ENCODE data around the gene MYOZ3. TPM values are rescaled to one million over a fixed set of nuclear protein-coding genes. Genes with fewer than 3 reads are reported as not detected.

Gene MYOZ3
- total RNA-seq, 2 donors from 2014 or later = 0.12 to 0.32 TPM

DNA sequence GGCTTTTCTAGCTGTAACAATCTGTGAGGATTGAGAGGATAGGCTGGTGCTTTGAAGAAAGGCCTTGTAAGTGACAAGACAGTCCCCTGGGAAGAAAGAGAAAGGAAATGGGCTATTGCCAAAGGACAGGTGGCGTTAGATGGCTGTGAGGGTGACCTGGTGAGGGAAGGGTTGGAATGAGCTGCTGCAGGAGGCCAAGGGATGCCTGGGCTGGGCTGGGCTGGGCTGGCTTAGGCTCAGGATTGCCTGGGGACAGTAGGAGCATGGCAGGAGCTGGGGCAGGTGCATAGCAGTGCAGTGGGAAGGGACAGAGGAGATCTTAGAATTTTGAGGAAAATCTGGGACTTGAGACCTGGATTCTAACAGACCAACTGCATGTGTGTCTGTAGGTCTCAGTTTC is 9.7 kb upstream of the MYOZ3 start:
- intact Hi-C loops (cut with DNase I) = loop anchor here (10.0 kb wide), 1 partner anchor 193 kb away; the partner anchor contains the start of gene IRGM
- Histone ChIP-seq H3K9me3 (no peaks in the 10 kb centered on the region), H3K27me3 (no peaks in the 10 kb centered on the region), H3K36me3 (no peaks in the 10 kb centered on the region), H3K27ac (no peak overlapping the region), H3K4me3 (no peak overlapping the region), H3K9ac (ENCODE audit: low read depth in 2 of 2, low read length in 2 of 2) (peak overlapping the region in 1 of 2 donors; percentile 1), H3K4me1 (no peaks in the 10 kb centered on the region)
- no peak for DNase-seq
- TF ChIP-seq, protein P1, sequence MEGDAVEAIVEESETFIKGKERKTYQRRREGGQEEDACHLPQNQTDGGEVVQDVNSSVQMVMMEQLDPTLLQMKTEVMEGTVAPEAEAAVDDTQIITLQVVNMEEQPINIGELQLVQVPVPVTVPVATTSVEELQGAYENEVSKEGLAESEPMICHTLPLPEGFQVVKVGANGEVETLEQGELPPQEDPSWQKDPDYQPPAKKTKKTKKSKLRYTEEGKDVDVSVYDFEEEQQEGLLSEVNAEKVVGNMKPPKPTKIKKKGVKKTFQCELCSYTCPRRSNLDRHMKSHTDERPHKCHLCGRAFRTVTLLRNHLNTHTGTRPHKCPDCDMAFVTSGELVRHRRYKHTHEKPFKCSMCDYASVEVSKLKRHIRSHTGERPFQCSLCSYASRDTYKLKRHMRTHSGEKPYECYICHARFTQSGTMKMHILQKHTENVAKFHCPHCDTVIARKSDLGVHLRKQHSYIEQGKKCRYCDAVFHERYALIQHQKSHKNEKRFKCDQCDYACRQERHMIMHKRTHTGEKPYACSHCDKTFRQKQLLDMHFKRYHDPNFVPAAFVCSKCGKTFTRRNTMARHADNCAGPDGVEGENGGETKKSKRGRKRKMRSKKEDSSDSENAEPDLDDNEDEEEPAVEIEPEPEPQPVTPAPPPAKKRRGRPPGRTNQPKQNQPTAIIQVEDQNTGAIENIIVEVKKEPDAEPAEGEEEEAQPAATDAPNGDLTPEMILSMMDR (IDR thresholded peaks at IDR 0.05) = no peak

DNA sequence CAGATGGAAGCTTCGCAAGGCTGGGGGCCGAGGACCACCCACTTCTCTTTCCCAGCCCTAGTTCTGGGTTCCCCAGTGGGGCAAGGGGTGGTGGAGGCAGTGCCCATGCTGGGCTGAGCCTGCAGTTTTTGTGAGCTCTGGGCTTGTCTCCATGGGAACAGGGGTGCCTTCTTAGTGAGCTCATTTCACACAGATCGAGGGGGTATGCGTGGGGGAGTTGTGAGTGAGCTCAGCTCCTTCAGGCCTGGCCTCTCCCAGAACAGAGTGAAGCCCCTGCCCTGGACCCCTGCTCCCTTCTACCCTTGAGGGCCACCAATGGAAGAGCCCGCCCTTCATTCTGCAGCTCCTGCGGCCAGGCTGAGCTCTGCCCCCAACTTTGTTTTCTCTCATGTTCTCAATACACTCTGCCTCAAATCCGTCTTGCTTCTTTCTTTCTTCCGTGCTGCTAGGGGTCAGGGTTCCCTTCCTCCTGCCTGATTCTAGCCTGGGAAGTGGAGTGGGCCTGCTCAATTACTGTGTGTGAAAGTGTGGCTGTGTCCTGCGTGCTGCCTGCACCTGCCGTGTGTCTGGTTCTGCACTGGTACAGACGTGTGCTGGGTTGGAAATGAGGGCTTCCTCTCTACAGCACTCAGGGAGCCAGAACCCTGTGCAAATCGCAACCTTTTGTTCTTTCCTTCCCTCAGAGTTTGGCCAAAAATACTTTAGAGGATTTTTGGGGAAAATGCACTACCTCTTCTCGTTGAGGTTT is 9.0 kb upstream of the MYOZ3 start:
- DNase-seq = no peak
- TF ChIP-seq, protein P1 (IDR thresholded peaks at IDR 0.05) = no peak
- H3K27ac ChIP-seq = no peak overlapping the region
- no peak overlapping the region for H3K4me3 ChIP-seq
- intact Hi-C loops (cut with DNase I) = loop anchor here (10.0 kb wide), 1 partner anchor 193 kb away; the partner anchor contains the start of gene IRGM
- H3K9ac ChIP-seq (ENCODE audit: low read depth in 2 of 2, low read length in 2 of 2) = peak overlapping the region in 1 of 2 donors; percentile 9
- H3K4me1 ChIP-seq = no peaks in the 10 kb centered on the region
- no peaks in the 10 kb centered on the region for H3K9me3 ChIP-seq
- H3K27me3 ChIP-seq = no peaks in the 10 kb centered on the region
- no peaks in the 10 kb centered on the region for H3K36me3 ChIP-seq

DNA sequence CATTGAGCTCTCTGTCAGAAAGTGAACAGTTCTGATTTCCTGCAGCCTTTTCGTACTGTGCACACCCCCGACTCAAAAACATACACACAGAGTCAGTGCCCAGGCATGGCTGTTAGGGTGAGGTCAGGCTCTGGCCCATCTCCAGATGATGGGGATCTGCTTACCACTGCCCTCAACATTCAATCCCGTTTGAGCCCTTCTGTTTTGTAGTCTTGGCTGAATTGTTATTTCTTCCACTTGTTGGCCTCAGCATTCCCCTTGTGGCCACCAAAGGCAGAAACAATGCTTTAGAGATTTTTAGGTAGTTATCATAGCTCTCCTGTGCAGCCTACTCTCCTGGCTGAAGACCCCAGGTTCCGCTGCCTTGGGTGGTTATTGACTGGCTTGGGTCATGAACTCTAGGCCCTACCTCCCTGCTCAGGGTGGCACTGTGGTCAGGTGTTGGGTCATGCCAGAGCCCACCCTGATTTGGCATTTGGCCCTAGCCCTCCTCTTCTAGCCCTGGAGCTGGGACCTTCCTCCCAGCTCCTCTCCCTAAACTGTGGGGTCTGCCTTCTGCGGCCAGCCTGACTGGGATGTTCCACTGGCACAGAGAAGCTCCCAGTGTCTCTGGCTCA is 7.8 kb upstream of the MYOZ3 start:
- intact Hi-C loops (cut with DNase I) = loop anchor here (10.0 kb wide), 1 partner anchor 192 kb away; the partner anchor contains the start of gene IRGM
- Histone ChIP-seq H3K27me3 (no peaks in the 10 kb centered on the region), H3K27ac (no peak overlapping the region), H3K9ac (ENCODE audit: low read depth in 2 of 2, low read length in 2 of 2) (no peak overlapping the region), H3K4me1 (no peaks in the 10 kb centered on the region), H3K4me3 (no peak overlapping the region), H3K36me3 (no peaks in the 10 kb centered on the region), H3K9me3 (no peaks in the 10 kb centered on the region)
- TF ChIP-seq, protein P1 (IDR thresholded peaks at IDR 0.05) = no peak
- no peak for DNase-seq

DNA sequence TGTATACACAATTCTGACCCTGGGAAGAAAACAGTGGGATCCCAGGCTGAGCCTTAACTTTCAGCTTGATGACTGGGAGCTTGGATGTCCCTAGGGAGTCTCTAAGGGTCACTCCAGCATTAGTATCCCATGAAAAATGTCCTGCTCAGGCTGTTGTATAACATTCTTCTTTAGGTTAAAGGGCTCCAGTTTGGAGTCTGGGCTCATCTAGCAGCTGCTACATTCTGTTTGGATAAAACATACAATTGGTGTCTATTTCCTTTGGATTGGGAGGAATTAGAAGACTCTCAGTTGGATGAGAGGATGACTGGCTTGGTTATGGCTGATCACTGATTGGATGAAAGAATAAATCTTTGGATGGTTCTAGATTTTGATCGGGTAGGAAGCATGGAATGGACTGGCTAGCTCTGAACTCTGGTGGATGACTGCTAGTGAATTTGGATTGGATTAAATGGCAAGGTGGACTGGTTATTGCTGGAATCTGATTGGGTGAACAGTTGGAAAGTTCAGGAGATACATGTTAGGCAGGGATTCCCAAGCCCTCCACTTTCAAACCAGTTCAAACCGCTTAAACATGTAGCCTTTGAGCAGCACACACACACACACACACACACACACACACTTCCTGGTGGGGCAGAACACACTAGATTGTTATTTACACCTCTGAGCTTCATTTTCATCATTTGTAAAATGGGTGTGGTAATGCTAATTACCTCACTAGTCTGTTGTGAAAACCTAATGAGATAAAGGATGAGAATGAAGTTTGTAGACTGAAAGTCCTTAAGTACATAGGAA is 7.1 kb upstream of the MYOZ3 start:
- Histone ChIP-seq H3K9me3 (no peaks in the 10 kb centered on the region), H3K27ac (no peak overlapping the region), H3K27me3 (no peaks in the 10 kb centered on the region), H3K36me3 (no peaks in the 10 kb centered on the region), H3K4me1 (no peaks in the 10 kb centered on the region), H3K9ac (ENCODE audit: low read depth in 2 of 2, low read length in 2 of 2) (peak overlapping the region in 1 of 2 donors; percentile 34), H3K4me3 (no peak overlapping the region)
- DNase-seq = no peak
- intact Hi-C loops (cut with DNase I) = loop anchor here (10.0 kb wide), 1 partner anchor 191 kb away; the partner anchor contains the start of gene IRGM
- TF ChIP-seq, protein P1 (IDR thresholded peaks at IDR 0.05) = no peak

DNA sequence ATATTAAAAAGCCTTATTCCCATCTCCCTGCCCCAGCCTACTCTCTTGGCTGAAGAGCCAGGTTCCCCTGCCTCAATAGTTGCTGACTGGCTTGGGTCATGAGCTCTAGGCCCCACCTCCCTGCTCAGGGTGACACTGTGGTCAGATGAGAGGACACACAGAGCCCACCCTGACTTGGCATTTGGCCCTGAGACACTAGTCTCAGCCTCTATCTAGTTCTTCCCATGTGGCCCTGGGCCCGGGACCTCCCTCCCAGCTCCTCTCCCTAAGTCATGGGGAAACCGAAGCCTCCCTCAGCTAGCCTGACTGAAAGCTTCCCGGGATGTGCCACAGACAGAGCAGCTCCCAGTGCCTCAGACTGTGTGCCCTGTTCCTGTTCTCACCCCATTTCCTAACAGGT is 5.8 kb upstream of the MYOZ3 start:
- no peaks in the 10 kb centered on the region for H3K9me3 ChIP-seq
- no peaks in the 10 kb centered on the region for H3K27me3 ChIP-seq
- no peak overlapping the region for H3K27ac ChIP-seq
- no peaks in the 10 kb centered on the region for H3K4me1 ChIP-seq
- H3K4me3 ChIP-seq = no peak overlapping the region
- intact Hi-C loops (cut with DNase I) = loop anchor here (10.0 kb wide), 1 partner anchor 190 kb away; the partner anchor contains the start of gene IRGM
- TF ChIP-seq, protein P1 (IDR thresholded peaks at IDR 0.05) = no peak
- H3K9ac ChIP-seq (ENCODE audit: low read depth in 2 of 2, low read length in 2 of 2) = no peak overlapping the region
- peak; percentile 18 for DNase-seq
- H3K36me3 ChIP-seq = no peaks in the 10 kb centered on the region
